GM18508 (cell line): Measurements from ENCODE around the gene ZNF668.
"Not testable (repeated sequence)": the region's sequence is repeated elsewhere in the genome, so short reads cannot be mapped to it uniquely, and the experiment has no call there.

Experiments used
- ATAC-seq: cut with Tn5 transposase; IDR thresholded peaks from one replicate; pipeline ENCODE4 v1.9.1; 2021; ENCODE audit warnings: moderate number of reproducible peaks; ENCODE audit not compliant: insufficient read depth, unreplicated experiment

The ZNF668 gene

DNA sequence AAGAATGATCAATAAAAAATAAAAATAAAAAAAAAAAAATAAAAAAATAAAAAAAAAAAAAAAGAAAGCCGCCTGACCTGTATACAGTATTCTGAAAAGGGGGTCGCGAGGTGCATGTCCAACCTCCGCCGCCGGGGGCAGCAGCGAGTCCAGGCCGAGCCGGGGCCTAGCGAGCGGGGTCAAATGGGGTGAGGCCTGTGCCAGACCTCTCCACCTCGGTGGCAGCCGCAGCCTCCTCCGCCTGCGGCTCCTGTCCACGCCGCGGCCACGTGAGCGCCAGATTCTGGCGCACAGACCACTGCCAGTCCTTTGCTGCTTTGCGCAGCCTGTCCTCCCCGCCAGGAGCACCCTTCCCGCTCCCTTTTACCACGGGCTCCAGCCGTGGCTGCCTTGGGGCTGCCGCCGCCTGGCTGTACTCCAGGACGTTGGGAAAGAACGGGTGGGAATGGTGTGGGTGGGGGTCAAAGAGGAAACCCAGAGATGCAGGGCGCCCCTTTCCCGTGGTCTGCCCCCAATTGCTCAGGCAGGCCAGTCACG is 31.7 kb upstream of the ZNF668 start:
- ATAC-seq: no peak

DNA sequence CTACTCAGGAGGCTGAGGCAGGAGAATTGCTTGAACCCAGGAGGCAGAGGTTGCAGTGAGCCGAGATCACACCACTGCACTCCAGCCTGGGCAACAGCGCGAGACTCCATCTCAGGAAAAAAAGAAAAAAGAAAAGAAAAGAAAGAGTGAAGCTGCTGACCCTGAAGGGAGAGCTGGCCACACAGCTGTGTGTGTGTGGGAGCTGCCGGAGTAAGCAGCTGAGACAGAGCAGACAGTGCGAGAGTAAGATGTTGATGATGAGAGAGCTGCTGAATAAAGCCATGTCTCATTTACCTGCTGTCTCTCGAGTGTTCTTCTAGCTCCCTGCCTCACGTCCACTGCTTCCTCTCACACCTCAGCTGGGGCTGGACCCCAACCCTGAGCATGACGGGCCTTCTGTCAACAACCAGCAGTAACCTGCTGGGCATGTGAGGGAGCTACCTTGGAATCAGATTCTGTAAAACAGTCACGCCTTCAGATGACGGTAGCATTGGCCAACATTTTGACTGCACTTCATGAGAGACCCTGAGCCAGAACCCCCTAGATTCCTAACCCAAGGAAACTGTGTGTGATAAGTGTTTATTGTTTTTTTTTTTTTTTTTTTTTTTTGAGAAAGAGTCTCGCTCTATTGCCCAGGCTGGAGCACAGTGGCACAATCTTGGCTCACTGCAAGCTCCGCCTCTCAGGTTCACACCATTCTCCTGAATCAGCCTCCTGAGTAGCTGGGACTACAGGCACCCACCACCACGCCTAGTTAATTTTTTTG is 27.0 kb upstream of the ZNF668 start:
- ATAC-seq: not testable (repeated sequence)

DNA sequence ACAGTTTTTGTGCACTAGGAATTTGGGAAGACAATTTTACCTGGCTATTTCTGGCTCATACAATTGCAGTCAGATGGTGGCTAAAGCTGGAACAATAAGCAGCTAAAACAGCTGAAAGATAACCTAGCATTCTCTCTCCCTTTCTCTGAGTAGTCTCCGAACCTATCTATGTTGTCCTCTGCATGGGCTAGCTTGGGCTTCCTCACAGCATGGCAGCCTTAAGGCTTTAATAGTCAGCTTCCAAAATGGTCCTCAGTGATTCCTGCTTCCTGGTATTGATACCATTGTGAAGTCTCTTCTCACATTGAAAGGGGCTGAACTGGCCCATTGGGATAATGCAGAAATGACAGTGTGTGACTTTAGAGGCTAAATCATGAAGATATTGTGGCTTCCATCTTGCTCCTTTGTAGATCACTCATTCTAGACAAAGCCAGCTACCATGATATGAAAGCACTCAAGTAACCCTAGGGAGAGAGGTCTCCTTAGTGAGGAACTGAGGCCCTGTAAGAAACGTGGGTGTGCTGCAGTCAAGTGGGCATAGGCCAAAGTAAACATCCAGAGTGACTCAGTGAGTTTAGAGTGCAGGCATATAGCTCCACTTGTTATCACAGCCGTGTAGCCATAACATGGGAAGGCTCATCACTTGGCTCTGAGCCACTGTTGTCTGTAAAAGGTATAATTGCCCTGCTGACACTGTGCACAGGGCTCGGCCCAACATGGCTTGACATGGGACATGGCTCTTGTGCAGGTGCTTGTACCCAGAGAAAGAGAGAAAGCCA is 26.0 kb upstream of the ZNF668 start:
- ATAC-seq: no peak

DNA sequence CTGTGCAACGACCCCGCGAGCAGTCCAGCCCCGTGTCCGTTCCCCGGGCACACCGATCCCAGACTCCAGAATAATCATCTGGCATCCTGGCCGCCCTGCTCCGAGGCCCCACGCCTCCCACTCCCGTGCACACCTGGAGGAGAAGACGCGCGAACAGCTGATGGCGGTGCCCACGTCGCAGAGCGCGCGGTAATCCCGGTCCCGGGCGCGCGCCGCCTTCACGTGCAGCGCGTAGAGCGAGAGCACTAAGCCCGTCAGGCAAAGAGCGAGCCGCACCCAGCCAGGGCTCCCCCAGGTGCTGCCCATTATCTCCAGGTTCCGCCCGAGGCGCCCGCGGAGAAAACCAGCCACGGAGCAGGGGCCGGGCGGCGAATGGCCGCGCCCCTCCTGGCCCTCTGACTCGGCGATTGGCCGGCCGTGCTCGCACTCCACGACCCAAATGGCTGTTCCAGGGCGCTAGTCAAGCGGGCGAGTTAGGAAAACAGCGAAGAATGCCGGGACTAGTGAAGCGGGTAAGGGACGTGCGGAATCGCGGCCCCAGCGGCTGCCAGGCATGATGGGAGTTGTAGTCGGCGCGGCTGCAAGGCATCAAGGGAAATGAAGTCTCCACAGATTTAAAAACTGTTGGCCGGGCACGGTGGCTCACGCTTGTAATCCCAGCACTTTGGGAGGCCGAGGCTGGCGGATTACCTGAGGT is 20.5 kb upstream of the ZNF668 start, which contains the start of gene VKORC1:
Gene VKORC1 (minus strand): TSS at position 374 of the 697 bp plus-strand sequence. CDS start 68 bp downstream, at position 306.
- ATAC-seq: peak; percentile 63

DNA sequence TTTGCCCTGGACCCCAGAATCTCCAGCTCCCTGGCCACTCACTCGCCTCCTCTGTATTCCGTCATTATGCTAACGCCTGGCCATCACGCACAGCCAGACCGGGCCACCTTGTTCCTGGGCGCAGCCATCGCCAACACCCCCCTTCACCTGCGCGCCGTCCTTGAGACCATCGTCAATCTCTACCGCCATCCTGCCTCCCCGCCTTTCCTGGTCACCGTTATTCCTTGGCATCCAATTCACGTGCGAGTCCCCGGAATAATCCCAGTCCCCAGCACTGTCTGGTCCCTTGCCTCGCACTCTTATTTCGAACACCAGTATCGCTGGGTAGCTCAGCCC is 20.0 kb upstream of the ZNF668 start:
- peak; percentile 5 for ATAC-seq

DNA sequence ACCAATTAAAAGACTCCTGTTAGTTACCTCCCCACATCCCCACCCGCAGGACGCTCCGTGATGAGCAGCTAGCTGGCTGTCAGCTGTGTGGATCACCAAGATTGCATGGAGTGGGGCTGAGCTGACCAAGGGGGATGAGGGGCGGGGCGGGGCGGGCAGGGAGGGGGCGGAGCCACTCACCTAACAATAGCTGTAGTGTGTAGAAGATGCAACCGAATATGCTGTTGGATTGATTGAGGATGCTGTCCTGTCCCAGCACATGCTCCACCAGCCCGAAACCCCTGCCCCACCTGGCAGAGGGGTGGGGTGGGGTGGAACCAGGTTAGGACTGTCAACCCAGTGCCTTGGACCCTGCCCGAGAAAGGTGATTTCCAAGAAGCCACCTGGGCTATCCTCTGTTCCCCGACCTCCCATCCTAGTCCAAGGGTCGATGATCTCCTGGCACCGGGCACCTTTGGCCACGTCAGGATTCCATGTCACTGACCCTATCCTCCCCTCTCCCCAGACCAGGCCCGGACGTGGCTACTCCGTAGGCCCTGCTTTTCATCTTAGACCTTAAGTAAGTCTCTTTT is 19.2 kb upstream of the ZNF668 start:
- ATAC-seq: no peak

DNA sequence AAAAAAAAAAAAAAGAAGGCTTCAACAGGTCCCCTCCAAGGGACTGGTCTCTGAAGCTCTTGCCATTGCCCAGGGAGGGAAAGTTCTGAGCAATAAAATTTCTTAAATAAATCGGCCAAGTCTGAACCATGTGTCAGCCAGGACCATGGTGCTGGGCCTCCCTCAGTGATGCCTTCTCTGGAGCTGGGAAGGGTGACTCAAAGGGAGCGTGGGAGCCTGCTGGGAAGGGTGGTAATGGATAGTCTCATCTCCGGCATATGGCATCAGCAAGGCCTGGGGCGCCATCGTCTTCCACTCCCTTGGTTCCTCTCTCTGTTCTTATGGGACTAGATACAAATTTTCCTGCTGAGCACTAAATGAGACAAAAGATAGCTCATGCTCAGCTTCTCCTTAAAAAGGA is 18.3 kb upstream of the ZNF668 start:
- no peak for ATAC-seq

DNA sequence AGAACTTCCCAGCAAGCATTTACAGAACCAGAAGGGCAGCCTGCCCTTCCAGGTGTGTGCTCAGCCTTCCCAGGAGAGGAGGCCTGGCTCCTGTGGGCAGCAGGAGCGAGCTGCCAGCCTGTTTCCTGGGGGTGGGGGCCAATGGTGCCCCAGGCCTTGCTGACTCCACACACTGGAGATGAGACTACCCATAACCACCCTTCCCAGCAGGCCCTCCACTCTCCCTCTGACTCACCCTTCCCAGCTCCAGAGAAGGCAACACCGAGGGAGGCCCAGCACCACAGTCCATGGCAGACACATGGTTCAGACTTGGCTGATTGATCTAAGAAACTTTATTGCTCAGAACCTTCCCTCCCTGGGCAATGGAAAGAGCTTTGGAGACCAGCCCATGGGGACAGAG is 16.5 kb upstream of the ZNF668 start:
- no peak for ATAC-seq

DNA sequence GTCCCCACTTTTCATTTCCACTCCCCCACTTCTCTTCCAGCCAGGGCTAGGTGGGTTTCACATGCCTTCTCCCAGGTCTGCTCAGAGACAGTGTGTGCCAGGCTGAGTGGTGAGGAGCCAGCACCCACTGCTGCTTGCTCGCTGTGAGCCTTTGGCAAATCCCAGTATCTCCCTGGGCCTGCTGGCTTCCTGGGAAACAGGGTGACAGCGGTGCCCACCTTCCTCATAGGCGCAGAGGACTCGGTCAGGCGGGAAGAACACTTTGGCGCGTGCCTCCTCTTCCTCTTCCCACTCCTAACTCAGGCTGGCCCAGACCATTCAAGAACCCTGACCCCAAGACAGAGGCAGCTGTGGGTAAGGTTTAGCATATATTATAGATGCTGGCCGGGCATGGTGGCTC is 15.2 kb upstream of the ZNF668 start:
- ATAC-seq: no peak

DNA sequence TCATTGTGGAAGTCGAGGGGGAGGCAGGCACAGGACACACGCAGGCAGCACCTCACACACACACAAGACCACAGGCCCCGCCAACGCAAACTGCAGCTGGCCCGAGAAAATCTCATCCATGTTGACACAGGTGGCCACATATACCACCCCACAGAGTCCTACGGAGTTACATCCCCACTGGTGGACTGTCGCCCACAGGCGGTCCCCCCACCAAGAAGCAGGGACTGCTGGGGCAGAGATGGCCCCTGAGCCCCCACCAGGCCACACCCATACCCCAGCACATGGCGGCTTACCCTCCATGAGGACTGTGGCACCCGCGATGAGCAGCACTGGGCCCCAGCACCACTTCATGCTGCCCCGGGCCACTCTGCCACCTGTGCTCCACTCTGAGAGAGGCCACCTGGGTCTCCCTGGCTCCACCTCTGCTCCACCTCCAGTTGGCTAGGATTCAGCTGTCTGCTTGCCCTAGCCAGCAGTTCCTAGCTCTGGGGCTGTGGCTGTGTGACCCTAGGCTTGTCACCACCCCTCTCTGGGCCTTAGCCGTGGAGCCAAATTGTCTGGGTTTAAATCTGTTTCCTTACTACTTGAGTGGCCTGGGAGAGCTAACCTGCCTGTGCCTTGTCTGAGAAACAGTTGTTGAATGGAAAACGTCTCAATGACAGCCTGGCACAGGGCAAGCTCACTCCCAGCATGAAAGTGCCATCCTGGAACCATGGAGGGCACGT is 14.6 kb upstream of the ZNF668 start, which contains the start of gene PRSS53:
Gene PRSS53 (minus strand): TSS at position 485 of the 725 bp plus-strand sequence. CDS start 134 bp downstream, at position 351.
- ATAC-seq: no peak

DNA sequence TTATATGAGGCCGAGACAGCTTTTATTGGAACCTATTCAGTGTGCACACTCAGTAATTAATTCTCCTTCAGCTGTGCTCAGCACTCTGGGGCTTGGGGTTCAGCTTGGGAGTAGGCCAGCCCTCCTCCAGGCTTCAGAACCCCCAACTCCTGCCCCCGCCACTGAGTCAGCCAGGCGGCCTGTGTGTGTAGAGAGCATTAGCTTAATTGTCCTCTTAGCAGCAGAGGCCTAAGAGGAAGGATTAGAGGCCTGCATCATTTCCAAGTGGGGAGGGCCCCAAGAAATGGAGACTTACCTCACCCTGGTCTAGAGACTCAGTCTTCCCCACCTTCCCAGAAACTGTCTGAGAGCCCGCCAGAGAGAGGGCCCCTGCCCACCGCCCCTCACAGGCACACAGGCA is 13.9 kb upstream of the ZNF668 start:
- no peak for ATAC-seq

DNA sequence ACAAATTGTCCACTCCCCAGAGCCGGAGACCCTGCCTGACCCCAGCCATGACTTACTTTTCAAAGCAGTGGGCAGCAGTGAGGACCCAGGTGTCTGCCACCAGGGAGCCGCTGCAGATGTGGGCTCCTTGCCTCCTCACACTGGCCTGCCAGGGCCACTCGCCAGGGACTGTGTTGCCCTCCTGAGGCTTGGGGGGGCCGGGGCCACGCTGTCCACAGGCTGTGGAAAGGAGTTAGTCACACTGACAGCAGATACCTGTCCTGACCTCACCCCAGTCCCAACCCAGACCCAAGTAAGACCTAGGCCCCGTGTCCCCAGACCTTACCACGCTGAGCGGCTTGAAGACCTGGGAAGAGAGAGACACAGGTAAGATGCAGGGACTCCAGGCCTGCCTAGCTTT is 13.4 kb upstream of the ZNF668 start:
- ATAC-seq: no peak

DNA sequence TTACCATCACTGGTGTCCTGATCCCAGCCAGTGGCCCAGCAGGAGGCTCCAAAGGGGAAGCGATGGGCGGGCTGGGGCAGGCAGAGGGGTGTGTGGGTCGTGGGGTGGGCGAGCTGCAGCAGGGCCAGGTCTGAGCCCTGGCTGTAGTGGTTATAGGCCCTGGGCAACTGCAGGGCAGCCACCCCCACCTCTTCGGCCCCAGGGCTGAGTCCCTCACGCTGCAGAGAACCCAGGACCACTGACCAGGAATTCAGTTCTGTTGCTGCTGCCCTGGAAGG is 12.5 kb upstream of the ZNF668 start:
- ATAC-seq: no peak

DNA sequence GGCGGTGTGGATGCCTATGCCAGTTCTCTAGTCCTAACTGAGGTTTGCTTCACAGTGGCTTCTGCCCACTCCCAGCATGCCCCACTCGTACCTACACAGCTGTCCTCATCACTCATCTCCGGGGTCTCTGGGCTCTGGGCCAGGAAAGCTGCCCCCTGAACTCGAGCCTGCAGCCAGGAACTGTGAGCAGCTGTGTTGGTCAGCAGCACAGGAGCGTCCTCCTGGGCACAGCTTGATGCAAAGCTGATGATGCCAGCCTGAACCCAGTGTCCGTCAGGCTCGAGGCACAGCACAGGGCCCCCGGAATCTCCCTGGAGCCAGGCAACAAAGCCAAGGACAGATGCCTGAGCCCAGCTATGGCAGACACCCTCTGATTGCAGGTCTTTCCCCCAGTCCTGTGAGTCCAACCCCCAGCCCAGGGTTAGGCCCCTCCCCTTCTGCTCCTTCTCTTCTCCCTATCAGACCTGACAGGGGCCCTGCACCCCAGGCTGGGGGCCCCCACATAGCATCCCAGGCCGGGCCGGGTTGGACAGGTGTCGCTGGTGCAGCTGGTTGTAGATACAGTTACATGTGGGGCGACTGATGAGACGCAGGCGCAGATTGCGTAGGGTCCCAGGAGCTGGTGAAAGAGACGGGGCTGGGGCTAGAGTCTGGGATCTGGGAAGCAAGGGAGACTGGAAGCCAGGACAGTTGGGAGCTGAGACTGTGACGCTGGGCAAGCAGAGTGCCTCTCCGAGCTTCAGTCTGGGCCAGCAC is 12.0 kb upstream of the ZNF668 start:
- no peak for ATAC-seq

DNA sequence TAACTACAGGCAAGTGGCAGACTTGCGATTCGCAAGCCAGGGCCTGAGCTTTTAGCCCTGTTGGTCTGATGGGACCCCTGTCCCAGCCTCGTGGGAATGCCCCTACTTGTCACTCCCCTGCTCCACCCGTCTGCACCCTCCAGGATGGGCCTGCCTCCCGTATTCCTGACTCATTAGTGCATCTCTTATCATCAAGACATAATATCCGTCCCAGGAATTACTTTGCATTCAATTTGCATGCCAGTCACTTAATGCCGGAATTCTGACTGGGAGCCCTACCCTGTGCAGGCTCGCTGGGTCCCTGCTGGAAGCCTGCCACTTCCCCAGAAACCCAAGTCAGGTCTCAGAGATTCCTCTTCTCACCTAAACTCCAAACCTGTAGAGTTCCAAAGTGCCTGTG is 11.4 kb upstream of the ZNF668 start:
- ATAC-seq: no peak

DNA sequence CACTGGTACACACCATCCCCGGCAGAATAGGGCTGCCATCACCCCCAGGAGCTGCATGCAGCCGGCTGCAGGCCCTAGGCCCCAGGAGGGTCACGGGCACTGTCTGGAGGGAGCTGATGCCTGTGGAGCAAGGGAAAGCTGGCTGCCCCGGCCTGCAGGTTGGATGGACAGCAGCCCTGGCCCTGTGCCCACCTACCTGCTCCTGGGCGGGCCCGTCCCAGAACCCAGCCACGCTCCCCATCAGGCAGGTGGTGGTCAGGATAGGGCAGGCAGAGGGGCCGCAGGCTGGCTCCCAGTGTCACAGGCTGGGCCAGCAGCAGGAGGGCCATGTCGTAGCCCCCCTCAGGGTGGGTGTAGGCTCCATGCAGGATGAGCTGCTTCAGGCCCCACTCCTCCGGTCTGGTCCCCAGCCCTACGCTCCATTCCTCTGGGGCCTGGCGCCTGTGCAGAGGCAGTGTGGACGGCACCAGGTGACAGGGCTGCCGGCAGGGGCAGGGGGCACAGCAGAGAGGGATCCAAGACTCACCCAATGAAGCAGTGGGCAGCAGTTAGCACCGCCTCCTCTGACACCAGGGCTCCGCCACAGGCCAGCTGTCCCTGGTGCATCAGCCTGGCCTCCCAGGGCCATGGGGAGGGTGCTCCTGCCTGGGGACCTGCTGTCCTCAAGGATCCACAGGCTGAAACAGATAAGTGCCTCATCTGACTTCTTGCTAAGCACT is 10.7 kb upstream of the ZNF668 start:
- no peak for ATAC-seq

DNA sequence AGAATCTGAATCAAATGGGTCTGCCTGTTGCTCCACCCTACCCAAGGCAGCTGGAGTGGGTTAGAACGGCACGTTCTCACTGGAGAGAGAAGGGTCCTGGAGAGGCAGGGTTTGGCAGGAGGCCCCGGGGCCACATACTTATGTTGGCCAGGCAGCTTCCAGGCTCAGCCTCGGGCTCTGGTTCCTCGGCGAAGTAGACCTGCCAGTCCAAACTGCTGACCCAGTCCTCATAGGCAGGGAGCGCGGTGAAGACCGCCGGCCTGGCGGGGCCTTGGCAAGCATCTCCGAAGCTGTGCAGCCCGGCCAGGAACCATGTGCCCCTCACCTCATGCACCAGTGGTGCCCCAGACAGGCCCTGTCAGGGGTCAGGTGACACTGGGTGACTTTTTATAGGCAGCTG is 9.9 kb upstream of the ZNF668 start:
- ATAC-seq: no peak

DNA sequence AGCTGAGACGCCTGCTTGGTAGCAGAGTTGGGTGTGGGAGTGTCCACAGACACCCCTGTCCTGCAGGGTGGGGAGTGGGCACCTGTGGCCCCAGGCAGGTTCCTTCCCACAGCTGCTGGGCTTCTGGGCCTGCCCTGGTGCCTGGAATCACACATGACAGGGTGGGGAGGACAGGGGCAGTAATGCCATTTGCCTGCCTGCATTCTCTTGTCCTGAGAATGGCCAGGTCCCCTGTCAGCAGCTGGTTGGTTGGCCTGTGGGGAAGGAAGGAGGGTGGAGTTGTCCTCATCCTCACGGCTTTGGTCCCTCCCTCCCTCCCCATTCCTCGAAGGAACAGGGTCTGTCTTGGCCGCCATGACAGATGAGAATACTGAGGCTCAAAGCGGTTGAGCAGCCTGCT is 9.5 kb upstream of the ZNF668 start:
- no peak for ATAC-seq

DNA sequence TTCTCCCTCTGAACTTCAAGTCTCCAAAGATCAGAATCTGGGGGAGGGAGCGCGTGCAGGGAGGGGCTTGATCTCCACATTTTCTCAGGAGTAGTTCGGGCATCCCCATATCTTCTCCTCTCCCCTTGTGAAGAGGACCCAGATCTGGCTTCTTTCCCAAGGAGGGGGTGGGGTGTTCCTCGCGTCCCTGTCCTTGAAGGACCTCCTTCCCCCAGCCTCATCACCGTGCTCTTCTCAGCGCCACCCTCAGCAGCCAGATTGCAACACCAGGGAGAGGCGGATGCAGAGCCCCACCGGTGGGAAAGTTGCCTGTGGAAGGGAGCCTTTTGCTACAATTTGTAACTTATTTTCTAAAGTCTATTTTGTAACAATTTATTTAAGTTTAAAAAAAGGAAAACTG is 9.0 kb upstream of the ZNF668 start:
- no peak for ATAC-seq
